Measurements from ENCODE around the gene SCUBE1.

- TF ChIP-seq CTCF (IDR thresholded peaks at IDR 0.05) (no peak), POLR2A (IDR thresholded peaks at IDR 0.05) (no peak)
These were observed 132.3 kb downstream of the SCUBE1 start for GRCh38 chr22:43210631-43211515.
